Stimulated activated CD8-positive, alpha-beta memory T cell treated with anti-CD3 and anti-CD28 coated beads, Interleukin-15, amount 100 ng/mL, for 24 hours (primary cell): ENCODE measurements around the gene POSTN.

ENCODE experiments used
- DNase-seq: peaks from one replicate; pipeline ENCODE4 v3.0.0-alpha.2; 2020; ENCODE audit warnings: low read depth

The POSTN gene

DNA sequence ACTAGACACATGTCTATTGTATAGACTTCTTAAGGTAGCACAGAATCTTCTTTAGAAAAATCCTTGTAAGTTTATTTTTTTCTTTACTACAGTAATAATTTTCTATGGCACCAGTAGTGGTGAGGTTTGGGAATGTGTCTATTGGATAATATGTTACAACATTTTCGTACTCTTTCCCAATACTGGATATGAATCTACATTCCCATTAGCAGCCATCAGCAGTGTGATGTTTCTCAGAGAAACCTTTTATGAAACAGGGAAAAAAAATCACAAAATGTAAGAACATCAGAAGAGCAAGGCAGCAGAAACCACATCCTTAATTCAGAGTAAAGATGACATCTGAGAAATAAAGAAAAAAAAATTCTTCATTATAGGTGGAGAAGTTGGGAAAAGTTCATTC is 83.3 kb downstream of the POSTN start:
- DNase-seq, result no peak
